Measurements from ENCODE around the gene GLRX. TPM values are rescaled to one million over a fixed set of nuclear protein-coding genes. Genes with fewer than 3 reads are reported as not detected.

The GLRX gene
- total and polyA plus RNA-seq, 8 donors: 21.8 to 98.1 (median 28.6) TPM

DNA sequence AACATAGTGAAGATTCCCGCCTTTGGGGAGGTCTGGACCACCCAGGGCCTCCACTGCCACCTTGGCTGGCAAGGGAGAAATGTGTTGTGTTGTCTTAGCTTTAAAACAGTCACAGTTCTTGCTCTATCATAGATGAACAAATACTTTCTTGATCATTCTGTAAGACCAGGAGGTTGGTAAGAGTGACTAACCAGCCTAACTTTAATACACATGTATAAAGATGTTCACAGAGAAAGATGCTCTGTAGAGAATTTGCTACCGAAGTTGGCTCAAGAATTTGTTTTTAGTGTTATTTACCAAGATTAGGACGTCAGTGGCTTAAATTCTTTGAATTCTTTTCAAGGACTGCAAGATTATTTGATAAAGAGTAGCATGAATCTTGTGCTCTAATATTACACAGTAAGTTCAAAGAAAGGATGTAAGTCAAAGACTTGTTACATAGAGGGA lies 28.4 kb downstream of the GLRX start:
- H3K4me3 ChIP-seq: no peak overlapping the region
- no peak overlapping the region for H3K27ac ChIP-seq
- TF ChIP-seq, protein P1, sequence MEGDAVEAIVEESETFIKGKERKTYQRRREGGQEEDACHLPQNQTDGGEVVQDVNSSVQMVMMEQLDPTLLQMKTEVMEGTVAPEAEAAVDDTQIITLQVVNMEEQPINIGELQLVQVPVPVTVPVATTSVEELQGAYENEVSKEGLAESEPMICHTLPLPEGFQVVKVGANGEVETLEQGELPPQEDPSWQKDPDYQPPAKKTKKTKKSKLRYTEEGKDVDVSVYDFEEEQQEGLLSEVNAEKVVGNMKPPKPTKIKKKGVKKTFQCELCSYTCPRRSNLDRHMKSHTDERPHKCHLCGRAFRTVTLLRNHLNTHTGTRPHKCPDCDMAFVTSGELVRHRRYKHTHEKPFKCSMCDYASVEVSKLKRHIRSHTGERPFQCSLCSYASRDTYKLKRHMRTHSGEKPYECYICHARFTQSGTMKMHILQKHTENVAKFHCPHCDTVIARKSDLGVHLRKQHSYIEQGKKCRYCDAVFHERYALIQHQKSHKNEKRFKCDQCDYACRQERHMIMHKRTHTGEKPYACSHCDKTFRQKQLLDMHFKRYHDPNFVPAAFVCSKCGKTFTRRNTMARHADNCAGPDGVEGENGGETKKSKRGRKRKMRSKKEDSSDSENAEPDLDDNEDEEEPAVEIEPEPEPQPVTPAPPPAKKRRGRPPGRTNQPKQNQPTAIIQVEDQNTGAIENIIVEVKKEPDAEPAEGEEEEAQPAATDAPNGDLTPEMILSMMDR (IDR thresholded peaks at IDR 0.05): no peak
- H3K36me3 ChIP-seq: peaks cover 0 to 5% of the 10 kb centered on the region in 2 donors
- H3K27me3 ChIP-seq: no peaks in the 10 kb centered on the region
- no peak for ATAC-seq
- intact Hi-C loops (cut with DNase I): no loop called here
- DNase-seq: no peak
- no peaks in the 10 kb centered on the region for H3K9me3 ChIP-seq
- peaks cover 0 to 8% of the 10 kb centered on the region in 2 donors for H3K4me1 ChIP-seq

DNA sequence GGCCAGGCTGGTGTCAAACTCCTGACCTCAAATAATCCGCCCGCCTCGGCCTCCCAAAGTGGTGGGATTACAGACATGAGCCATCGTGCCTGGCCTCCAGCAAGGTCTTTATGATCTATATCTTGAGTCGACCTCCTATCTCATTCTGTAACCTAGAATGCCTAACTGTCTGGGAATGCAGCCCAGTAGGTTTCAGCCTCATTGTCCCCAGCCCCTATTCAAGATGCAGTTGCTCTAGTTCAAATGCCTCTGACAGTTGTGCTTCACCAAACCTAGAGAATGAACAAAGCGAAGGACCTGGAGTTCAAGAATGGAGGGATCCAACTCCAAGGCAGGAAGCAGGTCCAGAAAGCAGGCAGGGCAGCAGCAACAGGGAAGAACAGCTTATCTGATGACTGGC lies 30.8 kb downstream of the GLRX start:
- no peak overlapping the region for H3K4me3 ChIP-seq
- H3K4me1 ChIP-seq: no peaks in the 10 kb centered on the region
- H3K27me3 ChIP-seq: no peaks in the 10 kb centered on the region
- ATAC-seq (no peak), DNase-seq (no peak)
- TF ChIP-seq, protein P1 (IDR thresholded peaks at IDR 0.05): no peak
- intact Hi-C loops (cut with DNase I): no loop called here
- H3K27ac ChIP-seq: no peak overlapping the region
- H3K9me3 ChIP-seq: no peaks in the 10 kb centered on the region
- H3K36me3 ChIP-seq: peaks cover 5 to 8% of the 10 kb centered on the region in 2 donors

DNA sequence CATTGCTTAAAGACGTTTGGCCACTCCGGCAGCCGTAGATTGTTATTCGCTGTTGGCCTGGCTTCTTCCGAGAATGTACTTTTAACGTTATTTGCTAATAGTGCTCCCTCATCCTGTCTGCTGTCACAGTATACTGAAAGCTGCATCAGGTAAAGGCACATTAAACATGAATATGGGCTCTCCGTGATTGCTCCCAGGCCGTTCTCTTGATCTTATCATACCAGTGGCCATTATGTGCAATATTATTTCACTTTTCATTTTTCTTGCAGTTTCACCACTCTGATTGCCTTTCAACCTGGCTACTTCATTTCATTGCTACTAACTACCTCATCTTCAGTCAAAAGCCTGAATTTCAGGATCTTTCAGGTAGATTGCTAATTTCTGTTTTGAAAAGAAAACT lies 34.0 kb downstream of the GLRX start:
- Histone ChIP-seq H3K9me3 (no peaks in the 10 kb centered on the region), H3K36me3 (peaks cover 5 to 8% of the 10 kb centered on the region in 2 donors), H3K27me3 (no peaks in the 10 kb centered on the region), H3K27ac (no peak overlapping the region), H3K4me3 (no peak overlapping the region), H3K4me1 (no peaks in the 10 kb centered on the region)
- TF ChIP-seq, protein P1 (IDR thresholded peaks at IDR 0.05): no peak
- intact Hi-C loops (cut with DNase I): loop anchor here in 1 of 2 donors (10.0 kb wide), 1 partner anchor 56 kb away; no protein-coding TSS in a partner anchor
- ATAC-seq (no peak), DNase-seq (no peak)

DNA sequence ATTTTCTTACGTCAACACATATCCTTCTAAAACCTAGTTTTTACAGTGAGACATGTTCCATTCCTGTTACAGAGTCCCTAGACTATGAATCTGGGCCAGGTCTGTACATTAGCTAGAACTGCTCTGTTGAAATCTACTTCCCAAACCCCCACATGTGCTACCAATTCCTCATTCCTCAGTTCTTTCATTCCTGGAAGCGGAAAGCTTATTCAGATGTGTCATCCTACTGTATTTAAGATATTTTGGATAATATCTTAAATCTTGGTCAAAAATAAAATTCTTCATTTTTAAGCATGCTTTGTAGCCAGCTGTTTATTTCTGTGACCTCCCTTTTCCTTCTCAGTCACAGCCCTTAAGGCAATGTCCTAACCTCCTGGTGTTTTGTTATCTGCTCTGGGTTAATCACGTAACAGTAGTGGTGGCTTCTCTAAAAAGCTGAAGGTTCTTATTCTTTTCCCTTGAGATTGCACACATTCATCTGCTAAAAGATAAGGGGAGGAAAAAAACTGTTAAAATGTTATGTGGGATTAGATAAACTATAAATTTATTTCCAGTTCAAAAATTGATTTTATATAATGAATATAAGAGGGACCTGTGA lies 35.6 kb downstream of the GLRX start:
- no peaks in the 10 kb centered on the region for H3K9me3 ChIP-seq
- no peak overlapping the region for H3K4me3 ChIP-seq
- TF ChIP-seq, protein P1 (IDR thresholded peaks at IDR 0.05): no peak
- intact Hi-C loops (cut with DNase I): loop anchor here in 1 of 2 donors (10.0 kb wide), 1 partner anchor 58 kb away; no protein-coding TSS in a partner anchor
- no peaks in the 10 kb centered on the region for H3K27me3 ChIP-seq
- peaks cover 0 to 8% of the 10 kb centered on the region in 2 donors for H3K36me3 ChIP-seq
- H3K4me1 ChIP-seq: no peaks in the 10 kb centered on the region
- no peak for ATAC-seq
- DNase-seq: no peak
- H3K27ac ChIP-seq: no peak overlapping the region

DNA sequence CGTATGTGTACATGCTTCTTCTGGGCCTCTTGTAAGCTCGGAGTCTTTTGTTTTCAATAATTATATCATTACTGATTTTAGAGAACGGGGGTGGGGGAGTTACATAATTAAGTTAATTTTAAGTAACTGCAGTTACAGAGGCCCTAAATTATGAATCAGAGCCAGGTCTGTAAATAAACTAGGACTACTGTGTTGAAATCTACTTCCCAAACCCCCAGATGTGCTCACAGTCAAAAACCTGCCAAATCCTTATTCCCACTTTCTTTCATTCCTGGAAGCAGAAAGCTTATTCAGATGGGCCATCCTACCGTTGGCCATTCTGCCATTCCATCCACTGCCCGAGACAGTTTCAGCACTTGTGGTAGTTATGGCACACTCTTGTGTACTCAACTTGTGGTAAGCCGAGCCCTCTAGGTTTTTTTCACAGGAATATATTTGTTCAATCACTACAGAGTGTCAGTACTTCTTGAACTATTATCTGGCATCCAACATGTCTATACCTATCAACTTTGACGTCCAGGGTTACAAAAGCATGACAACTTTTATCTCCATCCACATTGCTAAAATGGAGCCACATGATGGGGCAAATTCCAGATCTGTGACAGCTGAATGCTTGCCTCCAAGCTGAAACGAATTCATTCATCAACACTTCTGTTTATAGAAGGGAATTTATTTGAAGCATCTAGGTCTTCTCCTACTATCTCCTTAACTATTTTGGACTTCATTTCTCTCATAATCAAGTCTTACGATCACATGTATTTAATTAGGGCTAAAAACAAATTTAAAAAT lies 37.8 kb downstream of the GLRX start:
- Histone ChIP-seq H3K9me3 (no peaks in the 10 kb centered on the region), H3K36me3 (peaks cover 0 to 8% of the 10 kb centered on the region in 2 donors), H3K27ac (no peak overlapping the region), H3K4me3 (no peak overlapping the region), H3K4me1 (peaks cover 0 to 18% of the 10 kb centered on the region in 2 donors), H3K27me3 (no peaks in the 10 kb centered on the region)
- intact Hi-C loops (cut with DNase I): loop anchor here (5.0 to 10.0 kb wide), 2 partner anchors 58 to 60 kb away; no protein-coding TSS in a partner anchor
- DNase-seq (no peak), ATAC-seq (no peak)
- TF ChIP-seq, protein P1 (IDR thresholded peaks at IDR 0.05): no peak

Data from left lung (tissue), 10 donors.